Activated CD4-positive, alpha-beta T cell treated with anti-CD3 and anti-CD28 coated beads for 36 hours (primary cell): ENCODE data around the gene COLQ. TPM values are rescaled to one million over a fixed set of nuclear protein-coding genes. Genes with fewer than 3 reads are reported as not detected.

ENCODE experiments used
- ATAC-seq: fragments of 200-7000 bp; cut with Tn5 transposase; one replicate; pipeline ENCODE4 v1.10.0; 2021; ENCODE audit warnings: mild to moderate bottlenecking, moderate library complexity
- CTCF ChIA-PET: fragments of 350-600 bp; sonication (Branson Sonifier 250); formaldehyde crosslinking; loops from one replicate; lab custom pipeline; 2021; ENCODE audit warnings: antibody characterized with exemption; lab: Charles Lee
- POLR2A ChIA-PET: fragments of 350-600 bp; sonication (Branson Sonifier 250); formaldehyde crosslinking; loops from one replicate; lab custom pipeline; 2021; ENCODE audit warnings: antibody characterized with exemption, inconsistent platforms; lab: Charles Lee
- DNase-seq: peaks from one replicate; pipeline ENCODE4 v3.0.0-alpha.2; 2020
- H3K27ac Mint-ChIP-seq: one replicate; pipeline ENCODE4 v1.8.0; 2021; ENCODE audit warnings: mixed read lengths
- H3K27me3 Mint-ChIP-seq: one replicate; pipeline ENCODE4 v1.8.0; 2021; ENCODE audit warnings: mixed read lengths
- H3K36me3 Mint-ChIP-seq: one replicate; pipeline ENCODE4 v1.8.0; 2021; ENCODE audit warnings: low read depth, mixed read lengths
- H3K4me1 Mint-ChIP-seq: one replicate; pipeline ENCODE4 v1.8.0; 2021; ENCODE audit warnings: mixed read lengths
- H3K4me3 Mint-ChIP-seq: one replicate; pipeline ENCODE4 v1.8.0; 2021; ENCODE audit warnings: mild to moderate bottlenecking, moderate library complexity, mixed read lengths
- H3K9me3 Mint-ChIP-seq: one replicate; pipeline ENCODE4 v1.8.0; 2021; ENCODE audit warnings: low read depth, mixed read lengths
- intact Hi-C, 2 experiments: fragments of 100-400 bp; cut with DNase I in 1 of 2; cut with micrococcal nuclease in 1 of 2; formaldehyde crosslinking; loops; one replicate each; pipeline versions ENCODE4 v1.14.2 to v1.15.1; 2022 to 2024; cut with DNase I, micrococcal nuclease
- total RNA-seq, 2 experiments: library from RNA; stranded (reverse); gene quantifications; one replicate each; pipeline ENCODE4 v1.2.3, GENCODE V29; 2021

COLQ gene
- total RNA-seq, 2 experiments from 2014 or later: 1.1 to 1.3 TPM

DNA sequence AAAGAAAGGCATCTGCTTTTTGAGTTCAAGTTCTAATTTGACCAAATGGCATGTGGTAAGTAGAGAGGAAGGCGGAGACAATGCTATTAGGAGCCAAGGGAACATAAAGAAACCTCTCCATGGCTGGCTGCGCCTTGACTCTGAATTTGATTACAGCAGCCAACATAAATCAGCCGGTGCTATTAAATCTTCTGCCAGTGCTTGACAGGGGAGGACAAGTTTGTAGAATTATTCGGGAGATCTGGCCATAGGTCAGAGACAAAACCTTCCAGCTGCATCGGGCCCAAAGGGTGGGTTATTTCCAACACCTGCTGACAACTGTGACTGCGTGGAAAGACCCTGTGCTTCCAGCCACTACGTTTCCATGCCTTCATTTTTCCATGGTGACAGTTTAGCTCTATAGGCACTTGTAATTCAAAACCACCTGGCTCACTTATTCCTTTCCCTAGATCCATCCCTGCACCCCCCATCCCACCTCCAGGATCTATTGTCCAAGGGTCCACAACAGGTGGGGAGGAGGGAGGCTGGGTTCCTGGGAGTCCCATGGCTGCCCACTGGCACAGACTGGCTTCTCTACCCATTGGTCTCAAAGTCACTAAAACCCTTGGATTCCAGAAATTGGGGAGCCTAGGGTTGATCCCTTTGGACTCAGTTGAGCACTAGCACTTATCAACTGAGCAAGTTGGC, 15.9 kb downstream of the COLQ start:
- Mint-ChIP-seq H3K4me1 (peaks cover 3% of the 10 kb centered on the region), H3K36me3 (no peaks in the 10 kb centered on the region), H3K27ac (no peak overlapping the region), H3K4me3 (no peak overlapping the region), H3K9me3 (no peaks in the 10 kb centered on the region), H3K27me3 (no peaks in the 10 kb centered on the region)
- intact Hi-C loops: no loop called here
- ATAC-seq (no peak), DNase-seq (no peak)
- ChIA-PET CTCF (interaction anchor here (0.7 to 1.0 kb wide), 2 partner anchors 44 to 310 kb away, joined by 3 read pairs; no protein-coding TSS in a partner anchor), POLR2A (no interaction called here)

DNA sequence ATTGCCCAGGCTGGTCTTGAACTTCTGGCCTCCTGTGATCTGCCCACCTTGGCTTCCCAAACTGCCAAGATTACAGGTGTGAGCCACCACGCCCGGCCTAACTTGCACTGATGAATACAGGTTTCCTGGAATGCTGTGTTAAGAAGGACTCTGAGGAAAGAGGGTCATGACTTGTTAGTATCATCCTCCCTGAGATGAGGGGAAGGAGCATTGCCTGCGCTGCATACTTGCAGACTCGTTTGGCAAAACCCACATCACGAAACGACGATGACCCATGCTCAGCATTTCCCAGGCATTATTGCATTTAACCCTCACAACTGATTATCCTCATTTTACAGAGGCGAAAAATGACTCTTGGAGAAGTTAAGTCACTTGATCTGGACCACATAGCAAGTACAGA, 18.9 kb downstream of the COLQ start:
- no peak for DNase-seq
- CTCF ChIA-PET: no interaction called here
- Mint-ChIP-seq H3K4me3 (no peak overlapping the region), H3K4me1 (peaks cover 16% of the 10 kb centered on the region), H3K27me3 (no peaks in the 10 kb centered on the region), H3K9me3 (no peaks in the 10 kb centered on the region), H3K27ac (no peak overlapping the region), H3K36me3 (no peaks in the 10 kb centered on the region)
- POLR2A ChIA-PET: no interaction called here
- no peak for ATAC-seq
- intact Hi-C loops: no loop called here

DNA sequence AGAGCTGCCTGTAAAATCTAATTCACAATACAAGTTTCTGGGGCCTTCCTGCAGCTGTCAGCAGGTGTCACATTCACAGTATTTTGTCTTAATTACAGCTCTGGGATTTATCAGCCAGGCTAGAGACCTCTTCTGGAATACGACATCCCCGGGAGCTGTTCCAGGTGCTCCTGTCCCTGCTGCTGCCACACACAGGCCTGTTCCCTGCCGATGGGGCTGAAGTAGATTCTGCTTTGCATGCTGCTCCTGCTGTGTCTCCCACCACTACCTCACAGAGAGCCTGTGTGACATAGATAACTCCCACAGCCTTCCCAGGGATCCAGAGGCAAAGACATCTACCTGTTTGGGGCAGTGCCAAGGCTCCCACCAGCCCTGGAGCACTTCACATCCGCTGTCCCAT, 20.4 kb downstream of the COLQ start:
- H3K27ac Mint-ChIP-seq: no peak overlapping the region
- CTCF ChIA-PET: interaction anchor here (0.6 to 1.8 kb wide), 3 partner anchors 234 to 1715 kb away, joined by 3 to 4 read pairs (median 3); no protein-coding TSS in a partner anchor
- ATAC-seq (no peak), DNase-seq (no peak)
- H3K4me3 Mint-ChIP-seq: no peak overlapping the region
- H3K4me1 Mint-ChIP-seq: peaks cover 22% of the 10 kb centered on the region
- H3K9me3 Mint-ChIP-seq: no peaks in the 10 kb centered on the region
- intact Hi-C loops: no loop called here
- no peaks in the 10 kb centered on the region for H3K36me3 Mint-ChIP-seq
- POLR2A ChIA-PET: no interaction called here
- H3K27me3 Mint-ChIP-seq: no peaks in the 10 kb centered on the region

DNA sequence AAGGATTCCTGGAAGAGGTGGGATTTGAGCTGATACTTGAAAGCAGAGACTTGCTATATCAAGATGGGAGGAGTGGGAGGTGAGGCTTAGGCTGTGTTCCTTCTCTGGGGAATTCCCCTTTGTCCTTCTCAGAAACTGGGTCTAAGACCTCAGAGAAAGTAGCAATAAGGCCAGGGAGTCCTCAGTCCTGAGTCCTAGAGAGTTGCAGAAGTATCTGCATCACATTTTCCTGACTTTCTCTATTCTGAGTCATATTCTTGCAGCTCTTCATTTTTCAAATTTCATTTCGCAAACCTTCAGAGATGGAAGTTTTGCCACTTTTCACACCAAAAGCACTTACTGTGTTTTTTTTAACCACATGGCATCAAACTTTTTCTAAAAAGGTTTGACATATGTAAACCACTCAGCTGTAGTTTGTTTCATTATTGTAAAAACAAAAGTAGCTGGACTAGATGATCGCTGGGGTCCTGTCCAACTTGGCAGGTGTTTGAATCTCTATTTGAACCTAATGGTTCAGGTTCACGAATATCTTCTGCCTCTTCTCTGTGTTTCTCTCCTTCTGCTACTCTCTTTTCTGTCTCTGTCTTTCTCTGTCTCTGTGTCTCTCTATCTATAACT, 21.3 kb downstream of the COLQ start:
- ATAC-seq: peak; percentile 88
- H3K27ac Mint-ChIP-seq: no peak overlapping the region
- no peak overlapping the region for H3K4me3 Mint-ChIP-seq

DNA sequence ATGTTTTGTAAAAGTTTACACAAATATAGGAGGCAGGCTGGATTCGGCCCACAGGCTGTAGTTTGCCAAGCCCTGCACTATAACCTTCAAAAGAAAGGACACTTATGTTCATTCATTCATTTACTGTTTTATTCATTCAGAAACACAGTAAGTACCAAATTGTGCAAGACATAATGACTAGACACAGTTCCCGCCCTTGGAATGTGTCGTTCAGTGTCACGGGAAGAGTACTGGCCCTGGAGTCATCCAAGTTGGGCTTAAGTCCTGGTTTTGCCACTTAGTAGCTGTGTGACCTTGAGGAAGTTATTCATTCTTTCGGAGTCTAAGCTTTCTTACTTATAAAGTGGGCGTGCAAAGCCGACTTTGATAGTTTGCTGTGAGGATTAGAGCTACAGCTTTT, 22.0 kb downstream of the COLQ start:
- ATAC-seq (no peak), DNase-seq (no peak)
- Mint-ChIP-seq H3K4me1 (peaks cover 22% of the 10 kb centered on the region), H3K9me3 (no peaks in the 10 kb centered on the region), H3K36me3 (no peaks in the 10 kb centered on the region), H3K27me3 (no peaks in the 10 kb centered on the region), H3K4me3 (no peak overlapping the region), H3K27ac (no peak overlapping the region)
- intact Hi-C loops: no loop called here
- ChIA-PET POLR2A (no interaction called here), CTCF (interaction anchor here (1.8 kb wide), 1 partner anchor 232 kb away, joined by 4 read pairs; no protein-coding TSS in a partner anchor)

More for the DNA sequence above, 21.3 kb downstream of the COLQ start:
- Mint-ChIP-seq H3K4me1 (peaks cover 22% of the 10 kb centered on the region), H3K27me3 (no peaks in the 10 kb centered on the region), H3K36me3 (no peaks in the 10 kb centered on the region), H3K9me3 (no peaks in the 10 kb centered on the region)
- intact Hi-C loops: no loop called here
- ChIA-PET CTCF (interaction anchor here (1.0 to 1.8 kb wide), 2 partner anchors 88 to 233 kb away, joined by 4 read pairs; no protein-coding TSS in a partner anchor), POLR2A (no interaction called here)
- DNase-seq: no peak

DNA sequence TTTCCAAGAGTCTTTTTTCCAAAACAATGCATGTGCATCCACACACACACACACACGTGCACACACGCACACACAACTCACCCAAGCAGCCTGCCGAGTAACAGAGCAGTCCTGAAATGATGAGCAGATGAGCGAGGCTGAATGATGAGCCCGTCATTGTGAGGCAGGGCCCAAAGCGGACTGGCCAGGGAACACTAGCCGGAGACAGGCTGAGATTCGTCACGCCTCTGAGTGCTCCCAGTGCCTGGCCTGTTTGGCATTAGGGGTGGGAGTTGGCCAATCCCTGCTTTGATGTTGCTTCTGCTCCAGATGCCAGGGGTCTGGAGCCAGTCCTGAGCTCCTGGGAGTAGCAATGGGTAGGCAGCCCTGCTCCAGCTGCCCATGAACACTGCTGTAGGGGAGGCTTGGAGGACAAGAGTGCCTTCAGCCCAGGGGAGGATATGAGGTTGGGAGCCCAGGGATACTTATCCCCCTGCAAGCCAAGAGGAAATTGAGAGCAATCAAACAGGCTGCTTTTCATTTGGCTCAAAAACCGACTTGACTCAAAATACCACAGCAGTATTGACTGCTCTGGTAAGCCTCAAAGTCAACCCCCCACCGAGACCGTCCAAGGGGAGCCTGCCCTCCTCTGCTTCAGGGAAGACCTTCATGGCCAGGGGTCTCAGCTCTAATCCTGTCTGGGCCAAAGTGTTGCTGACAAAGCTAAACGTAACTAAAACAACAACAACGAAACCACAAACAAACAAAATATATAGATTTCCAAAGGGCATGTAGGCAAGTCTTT, 22.9 kb downstream of the COLQ start:
- intact Hi-C loops: no loop called here
- ATAC-seq: no peak
- Mint-ChIP-seq H3K9me3 (no peaks in the 10 kb centered on the region), H3K4me3 (no peak overlapping the region), H3K36me3 (no peaks in the 10 kb centered on the region), H3K27ac (no peak overlapping the region), H3K27me3 (no peaks in the 10 kb centered on the region), H3K4me1 (peaks cover 22% of the 10 kb centered on the region)
- no peak for DNase-seq
- CTCF ChIA-PET: no interaction called here
- POLR2A ChIA-PET: no interaction called here

DNA sequence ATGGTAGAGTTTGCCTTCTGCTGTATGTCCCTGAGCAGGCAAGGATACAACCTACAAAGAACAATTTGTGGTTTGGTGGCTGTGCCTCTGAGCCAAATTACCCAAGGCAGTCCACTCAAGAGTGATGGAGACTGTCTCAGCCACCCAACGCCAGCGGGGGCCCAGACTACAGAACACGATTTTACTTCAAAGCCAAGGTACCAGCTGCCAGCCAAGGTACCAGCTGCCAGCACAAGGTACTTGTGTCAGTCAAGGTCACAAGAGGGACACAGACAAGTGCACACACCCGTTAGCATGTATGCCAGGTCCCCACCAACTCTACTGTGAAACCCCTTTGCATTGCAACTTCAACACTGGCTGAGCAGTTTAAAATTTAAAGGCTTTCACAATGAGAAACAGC, 23.5 kb downstream of the COLQ start:
- no peaks in the 10 kb centered on the region for H3K27me3 Mint-ChIP-seq
- no peak overlapping the region for H3K4me3 Mint-ChIP-seq
- H3K4me1 Mint-ChIP-seq: peaks cover 22% of the 10 kb centered on the region
- DNase-seq (no peak), ATAC-seq (no peak)
- intact Hi-C loops: no loop called here
- H3K36me3 Mint-ChIP-seq: no peaks in the 10 kb centered on the region
- H3K9me3 Mint-ChIP-seq: no peaks in the 10 kb centered on the region
- ChIA-PET CTCF (no interaction called here), POLR2A (no interaction called here)
- H3K27ac Mint-ChIP-seq: no peak overlapping the region

DNA sequence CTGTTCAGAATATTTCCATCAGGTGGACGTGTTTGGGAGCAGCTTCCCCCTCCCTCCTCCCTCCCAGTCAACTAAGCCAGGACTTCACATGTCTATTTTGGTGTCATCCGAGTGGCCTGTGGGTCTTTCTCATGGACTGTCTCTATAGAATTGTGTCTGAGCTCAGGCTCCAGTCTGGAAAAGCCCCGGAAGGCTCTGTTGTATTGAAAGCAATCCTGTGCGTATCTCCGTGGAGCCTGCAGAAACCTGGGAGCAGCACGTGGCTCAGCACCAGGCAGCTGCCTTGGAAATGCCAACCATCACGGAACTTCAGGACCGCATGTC, 25.2 kb downstream of the COLQ start:
- intact Hi-C loops: no loop called here
- Mint-ChIP-seq H3K36me3 (no peaks in the 10 kb centered on the region), H3K27ac (no peak overlapping the region), H3K4me1 (peaks cover 22% of the 10 kb centered on the region), H3K27me3 (no peaks in the 10 kb centered on the region), H3K4me3 (no peak overlapping the region), H3K9me3 (no peaks in the 10 kb centered on the region)
- CTCF ChIA-PET: interaction anchor here (0.7 kb wide), 1 partner anchor 33 kb away, joined by 3 read pairs; no protein-coding TSS in a partner anchor
- no peak for DNase-seq
- POLR2A ChIA-PET: no interaction called here
- no peak for ATAC-seq

DNA sequence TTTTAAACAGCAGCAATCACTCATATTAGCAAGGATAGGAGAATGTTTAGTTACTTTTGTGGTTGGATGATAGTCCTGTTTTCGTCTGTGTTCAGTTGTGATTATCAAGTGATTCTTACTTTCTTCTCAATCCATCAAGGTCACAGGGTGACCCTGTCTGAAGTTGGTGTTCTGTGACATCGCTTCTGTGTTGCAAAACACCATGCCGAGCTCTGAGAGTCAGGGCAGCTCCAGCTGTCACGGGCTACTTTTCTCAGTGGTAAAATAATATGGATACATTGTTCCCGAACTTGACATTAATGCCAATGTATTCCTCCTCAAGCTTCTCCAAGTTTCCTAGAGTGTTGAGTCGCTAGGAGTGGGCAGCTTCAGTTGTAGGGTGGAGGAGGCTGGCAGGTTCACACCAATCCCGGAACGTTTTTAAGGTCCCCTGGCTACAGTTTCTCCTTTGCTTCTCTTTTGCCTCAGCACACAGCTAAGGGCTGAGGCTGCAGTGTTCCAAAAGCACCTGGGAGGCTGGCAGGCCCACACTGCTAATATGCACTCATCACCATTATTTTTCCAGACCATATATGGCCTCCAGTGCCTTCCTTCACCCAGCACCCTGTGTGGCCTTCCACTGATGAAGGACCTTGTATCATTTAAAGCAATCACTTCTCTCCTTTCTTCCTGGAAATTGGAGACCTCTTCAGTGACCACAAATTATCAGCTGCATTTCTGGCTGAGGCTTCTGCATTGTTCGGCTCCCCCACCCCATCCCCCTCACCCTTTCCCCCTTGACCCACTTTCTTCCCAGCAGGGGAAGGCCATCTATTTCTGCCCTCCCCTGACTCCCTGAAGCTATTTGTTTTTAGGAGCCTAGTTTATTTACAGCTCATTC, 25.8 kb downstream of the COLQ start:
- Mint-ChIP-seq H3K27me3 (no peaks in the 10 kb centered on the region), H3K27ac (no peak overlapping the region), H3K4me3 (no peak overlapping the region), H3K9me3 (no peaks in the 10 kb centered on the region), H3K4me1 (peaks cover 20% of the 10 kb centered on the region), H3K36me3 (no peaks in the 10 kb centered on the region)
- CTCF ChIA-PET: interaction anchor here (0.6 to 0.7 kb wide), 2 partner anchors 34 to 1026 kb away, joined by 3 to 4 read pairs; no protein-coding TSS in a partner anchor
- intact Hi-C loops: no loop called here
- POLR2A ChIA-PET: no interaction called here
- no peak for ATAC-seq
- no peak for DNase-seq

DNA sequence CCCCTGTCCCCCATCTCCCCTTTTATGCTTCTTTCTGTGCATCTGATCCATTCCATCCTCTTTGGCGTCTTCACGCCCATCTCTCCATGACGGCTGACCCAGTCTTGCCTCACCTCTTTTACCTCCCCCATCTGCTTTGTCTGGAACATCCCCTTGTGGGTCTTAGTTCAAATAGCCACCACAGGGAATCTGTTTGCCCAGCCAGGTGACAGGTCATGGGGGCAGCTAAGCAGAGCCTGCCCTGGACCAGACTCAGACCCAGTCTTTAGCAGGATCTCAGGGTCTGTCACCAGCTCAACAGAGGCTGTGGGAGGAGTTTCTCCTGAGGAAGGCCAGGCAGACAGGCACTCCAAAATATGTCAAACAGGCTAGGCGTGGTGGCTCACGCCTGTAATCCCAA, 28.1 kb downstream of the COLQ start:
- no peaks in the 10 kb centered on the region for H3K36me3 Mint-ChIP-seq
- no peak for DNase-seq
- H3K4me3 Mint-ChIP-seq: no peak overlapping the region
- no peaks in the 10 kb centered on the region for H3K9me3 Mint-ChIP-seq
- no peak overlapping the region for H3K27ac Mint-ChIP-seq
- H3K27me3 Mint-ChIP-seq: no peaks in the 10 kb centered on the region
- ChIA-PET CTCF (interaction anchor here (0.5 to 0.9 kb wide), 2 partner anchors 287 to 874 kb away, joined by 3 read pairs; partner anchors contain the start of gene CAPN7), POLR2A (no interaction called here)
- ATAC-seq: no peak
- peaks cover 6% of the 10 kb centered on the region for H3K4me1 Mint-ChIP-seq
- intact Hi-C loops: no loop called here

DNA sequence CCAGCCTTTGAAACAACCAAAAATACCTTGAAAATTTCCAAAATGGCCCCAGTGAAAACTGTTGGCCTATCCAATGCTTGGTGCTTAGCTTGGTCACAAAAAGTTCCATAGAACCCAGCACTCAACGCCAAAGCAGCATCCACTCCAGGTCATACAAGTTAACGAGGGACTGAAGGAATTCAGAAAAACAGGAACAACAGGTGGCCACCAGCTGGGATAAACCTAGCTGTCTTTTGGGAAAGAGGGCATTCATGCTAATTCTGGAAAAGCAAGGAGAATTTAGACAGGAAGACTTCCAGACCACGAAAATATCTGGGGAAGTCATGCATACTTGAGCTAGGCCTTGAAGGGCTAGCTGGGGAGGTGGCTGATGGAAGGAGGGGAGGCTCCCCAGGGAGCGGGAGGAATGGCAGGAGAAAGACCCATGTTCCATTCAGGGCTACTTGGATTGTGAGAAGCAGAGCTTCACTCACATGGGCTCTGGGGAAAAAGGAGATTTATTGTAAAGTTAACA, 28.6 kb downstream of the COLQ start:
- no peaks in the 10 kb centered on the region for H3K9me3 Mint-ChIP-seq
- H3K4me3 Mint-ChIP-seq: no peak overlapping the region
- intact Hi-C loops: no loop called here
- no peak for ATAC-seq
- H3K27me3 Mint-ChIP-seq: no peaks in the 10 kb centered on the region
- ChIA-PET CTCF (interaction anchor here (0.5 to 0.9 kb wide), 2 partner anchors 286 to 374 kb away, joined by 3 read pairs; partner anchors contain the start of gene CAPN7), POLR2A (no interaction called here)
- no peaks in the 10 kb centered on the region for H3K36me3 Mint-ChIP-seq
- H3K27ac Mint-ChIP-seq: no peak overlapping the region
- peaks cover 6% of the 10 kb centered on the region for H3K4me1 Mint-ChIP-seq
- DNase-seq: no peak
